NCI-H1930 (cell line): ENCODE results near the gene CTSW.
"Not testable (repeated sequence)": the region's sequence is repeated elsewhere in the genome, so short reads cannot be mapped to it uniquely, and the experiment has no call there.

Source experiments
- DNase-seq, 2 experiments: peaks; one replicate each; lab custom pipeline; 2025; lab: John Stamatoyannopoulos, UW

The CTSW gene

GRCh38 chr11:65879617-65880016 lies at the start of gene CTSW:
CTSW (plus strand) TSS chr11:65879837; CDS start chr11:65879855, 18 bp downstream.
- no peak for DNase-seq

- DNase-seq: not testable (repeated sequence)
Observed at GRCh38 chr11:65832231-65832630, 47.4 kb upstream of the CTSW start.

GRCh38 chr11:65833297-65834030 lies 46.2 kb upstream of the CTSW start, which contains the start of gene SNX32:
SNX32 (plus strand) TSS chr11:65833963; CDS start chr11:65834066, 103 bp downstream.
- peak; percentile 91 to 95 for DNase-seq

GRCh38 chr11:65834202-65834601 lies 45.4 kb upstream of the CTSW start:
- no peak for DNase-seq

- no peak for DNase-seq
Observed at GRCh38 chr11:65842144-65842543, 37.5 kb upstream of the CTSW start.

- DNase-seq: no peak
Observed at GRCh38 chr11:65843811-65844210, 35.8 kb upstream of the CTSW start.

- no peak for DNase-seq
Observed at GRCh38 chr11:65844231-65844872, 35.3 kb upstream of the CTSW start.

- no peak for DNase-seq
Observed at GRCh38 chr11:65847746-65848145, 31.9 kb upstream of the CTSW start.

GRCh38 chr11:65848693-65849092 lies 30.9 kb upstream of the CTSW start:
- not testable (repeated sequence) for DNase-seq

GRCh38 chr11:65849366-65849765 lies 30.3 kb upstream of the CTSW start:
- no peak for DNase-seq

GRCh38 chr11:65849771-65850216 lies 29.8 kb upstream of the CTSW start:
- no peak for DNase-seq

GRCh38 chr11:65850217-65851082 lies 29.2 kb upstream of the CTSW start:
- DNase-seq: no peak

- no peak for DNase-seq
Observed at GRCh38 chr11:65851083-65851579, 28.5 kb upstream of the CTSW start.

- no peak for DNase-seq
Observed at GRCh38 chr11:65851811-65852507, 27.7 kb upstream of the CTSW start.

GRCh38 chr11:65852508-65853245 lies 27.0 kb upstream of the CTSW start:
- DNase-seq: no peak

- DNase-seq: no peak
Observed at GRCh38 chr11:65853246-65853979, 26.2 kb upstream of the CTSW start.

- no peak for DNase-seq
Observed at GRCh38 chr11:65854161-65854592, 25.5 kb upstream of the CTSW start.

- DNase-seq: no peak
Observed at GRCh38 chr11:65854852-65855837, 24.5 kb upstream of the CTSW start.

GRCh38 chr11:65855927-65856363 lies 23.7 kb upstream of the CTSW start:
- DNase-seq: no peak
